ENCODE measurements around the gene LIPG. TPM values are rescaled to one million over a fixed set of nuclear protein-coding genes. Genes with fewer than 3 reads are reported as not detected.

LIPG gene
- total RNA-seq, 1 experiment from 2014 or later, result 92.0 TPM

- Histone ChIP-seq H3K4me1 (ENCODE audit: control insufficient read depth, insufficient read depth, low read length) (no peaks in the 10 kb centered on the region), H3K36me3 (ENCODE audit: control insufficient read depth, insufficient read depth, low read length) (no peaks in the 10 kb centered on the region), H3K4me3 (ENCODE audit: low read depth in 2 of 2, low read length in 2 of 2) (no peak overlapping the region), H3K9me3 (ENCODE audit: control insufficient read depth, insufficient read depth, low read depth, low read length) (no peaks in the 10 kb centered on the region), H3K27ac (ENCODE audit: low read length) (no peak overlapping the region), H3K27me3 (ENCODE audit: control insufficient read depth, insufficient read depth, low read length) (no peaks in the 10 kb centered on the region)
- ATAC-seq (no peak), DNase-seq (ENCODE audit: low read depth, low spot score) (no peak)
- CTCF ChIA-PET, result no interaction called here
- in situ Hi-C loops (cut with HindIII; ENCODE audit: low pct_unique_long_range_greater_than_20kb, low sequenced_read_pairs) (no loop called here), intact Hi-C loops (cut with micrococcal nuclease; ENCODE audit: unreplicated experiment) (loop anchor here (5.0 kb wide), 1 partner anchor 176 kb away; no protein-coding TSS in a partner anchor)
- TF ChIP-seq, protein P1, sequence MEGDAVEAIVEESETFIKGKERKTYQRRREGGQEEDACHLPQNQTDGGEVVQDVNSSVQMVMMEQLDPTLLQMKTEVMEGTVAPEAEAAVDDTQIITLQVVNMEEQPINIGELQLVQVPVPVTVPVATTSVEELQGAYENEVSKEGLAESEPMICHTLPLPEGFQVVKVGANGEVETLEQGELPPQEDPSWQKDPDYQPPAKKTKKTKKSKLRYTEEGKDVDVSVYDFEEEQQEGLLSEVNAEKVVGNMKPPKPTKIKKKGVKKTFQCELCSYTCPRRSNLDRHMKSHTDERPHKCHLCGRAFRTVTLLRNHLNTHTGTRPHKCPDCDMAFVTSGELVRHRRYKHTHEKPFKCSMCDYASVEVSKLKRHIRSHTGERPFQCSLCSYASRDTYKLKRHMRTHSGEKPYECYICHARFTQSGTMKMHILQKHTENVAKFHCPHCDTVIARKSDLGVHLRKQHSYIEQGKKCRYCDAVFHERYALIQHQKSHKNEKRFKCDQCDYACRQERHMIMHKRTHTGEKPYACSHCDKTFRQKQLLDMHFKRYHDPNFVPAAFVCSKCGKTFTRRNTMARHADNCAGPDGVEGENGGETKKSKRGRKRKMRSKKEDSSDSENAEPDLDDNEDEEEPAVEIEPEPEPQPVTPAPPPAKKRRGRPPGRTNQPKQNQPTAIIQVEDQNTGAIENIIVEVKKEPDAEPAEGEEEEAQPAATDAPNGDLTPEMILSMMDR (IDR thresholded peaks at IDR 0.05), result no peak
- TF ChIP-seq POLR2AphosphoS5 (IDR thresholded peaks at IDR 0.05; ENCODE audit: low read depth, low read length) (no peak), TCF7L2 (IDR thresholded peaks at IDR 0.05; ENCODE audit: low read depth, low read length) (no peak), SIN3A (IDR thresholded peaks at IDR 0.05; ENCODE audit: borderline replicate concordance, insufficient read depth, low read depth, low read length) (no peak), REST (IDR thresholded peaks at IDR 0.05; ENCODE audit: insufficient read depth in 1 of 2, low read depth in 2 of 2, low read length in 1 of 2) (no peak)
- POLR2A ChIA-PET, result no interaction called here
- BruUV-seq (replicated peaks), result no TSS peak
Measured at GRCh38 chr18:49591271-49591670, 29.4 kb downstream of the LIPG start.

DNA sequence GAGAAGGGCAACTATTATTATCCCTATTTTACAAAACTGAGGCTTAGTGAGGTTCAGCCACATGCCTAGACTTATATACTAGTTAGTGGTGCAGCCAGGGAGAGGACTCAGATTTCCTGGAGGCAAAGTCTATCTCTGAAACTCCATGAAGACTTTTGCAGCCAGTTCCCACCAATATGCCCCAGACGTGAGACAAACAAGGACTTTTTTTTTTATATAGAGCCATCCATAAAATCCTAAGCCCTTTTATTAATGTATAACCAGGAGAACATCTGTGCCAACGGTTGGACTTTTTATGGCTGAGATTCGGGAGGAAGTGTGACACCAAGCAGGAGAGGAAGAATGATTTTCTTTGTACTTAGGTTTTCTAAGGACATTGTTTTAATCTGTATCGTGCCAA is 29.9 kb downstream of the LIPG start:
- Histone ChIP-seq H3K4me1 (ENCODE audit: control insufficient read depth, insufficient read depth, low read length) (no peaks in the 10 kb centered on the region), H3K27ac (ENCODE audit: low read length) (no peak overlapping the region), H3K27me3 (ENCODE audit: control insufficient read depth, insufficient read depth, low read length) (no peaks in the 10 kb centered on the region), H3K36me3 (ENCODE audit: control insufficient read depth, insufficient read depth, low read length) (no peaks in the 10 kb centered on the region), H3K4me3 (ENCODE audit: low read depth in 2 of 2, low read length in 2 of 2) (no peak overlapping the region), H3K9me3 (ENCODE audit: control insufficient read depth, insufficient read depth, low read depth, low read length) (no peaks in the 10 kb centered on the region)
- TF ChIP-seq SIN3A (IDR thresholded peaks at IDR 0.05; ENCODE audit: borderline replicate concordance, insufficient read depth, low read depth, low read length) (no peak), TCF7L2 (IDR thresholded peaks at IDR 0.05; ENCODE audit: low read depth, low read length) (no peak), POLR2AphosphoS5 (IDR thresholded peaks at IDR 0.05; ENCODE audit: low read depth, low read length) (no peak), REST (IDR thresholded peaks at IDR 0.05; ENCODE audit: insufficient read depth in 1 of 2, low read depth in 2 of 2, low read length in 1 of 2) (no peak)
- TF ChIP-seq, protein P1 (IDR thresholded peaks at IDR 0.05), result no peak
- BruUV-seq (replicated peaks), result no TSS peak
- DNase-seq (ENCODE audit: low read depth, low spot score) (no peak), ATAC-seq (no peak)
- intact Hi-C loops (cut with micrococcal nuclease; ENCODE audit: unreplicated experiment), result loop anchor here (5.0 kb wide), 1 partner anchor 176 kb away; no protein-coding TSS in a partner anchor
- ChIA-PET CTCF (no interaction called here), POLR2A (no interaction called here)
- in situ Hi-C loops (cut with HindIII; ENCODE audit: low pct_unique_long_range_greater_than_20kb, low sequenced_read_pairs), result no loop called here
